HG02759 (cell line): Measurements from ENCODE around the gene PARL.

Source experiments
- ATAC-seq: cut with Tn5 transposase; IDR thresholded peaks from one replicate; pipeline ENCODE4 v1.9.1; 2021; ENCODE audit warnings: mild to moderate bottlenecking, moderate library complexity; ENCODE audit not compliant: unreplicated experiment

Gene PARL, protein sequence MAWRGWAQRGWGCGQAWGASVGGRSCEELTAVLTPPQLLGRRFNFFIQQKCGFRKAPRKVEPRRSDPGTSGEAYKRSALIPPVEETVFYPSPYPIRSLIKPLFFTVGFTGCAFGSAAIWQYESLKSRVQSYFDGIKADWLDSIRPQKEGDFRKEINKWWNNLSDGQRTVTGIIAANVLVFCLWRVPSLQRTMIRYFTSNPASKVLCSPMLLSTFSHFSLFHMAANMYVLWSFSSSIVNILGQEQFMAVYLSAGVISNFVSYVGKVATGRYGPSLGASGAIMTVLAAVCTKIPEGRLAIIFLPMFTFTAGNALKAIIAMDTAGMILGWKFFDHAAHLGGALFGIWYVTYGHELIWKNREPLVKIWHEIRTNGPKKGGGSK

DNA sequence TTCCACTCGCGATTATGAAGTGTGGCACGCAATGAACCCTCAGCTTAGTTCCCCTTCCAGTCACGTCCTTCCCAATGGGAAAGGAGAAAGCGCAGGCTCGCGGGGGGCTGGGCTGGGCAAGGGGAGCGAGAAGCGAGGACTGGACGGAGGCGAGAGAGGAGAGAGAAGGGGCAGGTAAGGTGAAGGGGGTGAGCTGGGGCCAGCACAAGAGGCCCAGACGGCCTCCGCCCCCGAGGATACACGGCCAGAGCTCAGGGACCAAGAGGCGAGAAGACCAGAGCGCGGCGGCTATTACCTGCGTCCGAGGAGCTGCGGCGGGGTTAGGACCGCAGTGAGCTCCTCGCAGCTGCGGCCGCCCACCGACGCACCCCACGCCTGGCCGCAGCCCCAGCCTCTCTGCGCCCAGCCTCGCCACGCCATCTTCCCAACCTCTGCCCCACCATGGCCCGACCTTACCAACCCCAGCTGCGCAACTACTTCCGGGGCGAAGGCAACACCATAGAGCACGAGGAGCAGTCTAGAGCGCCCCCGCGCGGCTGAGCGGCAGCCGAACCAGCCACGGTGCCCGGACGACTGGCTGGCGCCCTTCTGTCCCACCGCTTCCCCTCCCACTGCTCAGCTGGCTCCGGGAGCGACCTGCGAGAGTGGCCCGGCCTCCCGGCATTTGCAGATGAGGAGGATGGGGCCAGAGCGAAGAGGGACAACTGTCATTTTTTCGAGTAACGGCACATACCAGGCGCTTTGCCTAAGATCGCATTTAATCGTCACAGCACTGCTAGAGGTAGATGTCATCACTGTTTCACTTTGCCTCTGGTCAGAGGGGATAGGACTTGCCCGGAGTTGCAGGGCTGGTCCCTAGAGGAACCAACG, at the start of gene PARL:
Gene PARL (minus strand): TSS at position 454 of the 870 bp plus-strand sequence. CDS start 34 bp downstream, at position 420.
- peak; percentile 99 for ATAC-seq

DNA sequence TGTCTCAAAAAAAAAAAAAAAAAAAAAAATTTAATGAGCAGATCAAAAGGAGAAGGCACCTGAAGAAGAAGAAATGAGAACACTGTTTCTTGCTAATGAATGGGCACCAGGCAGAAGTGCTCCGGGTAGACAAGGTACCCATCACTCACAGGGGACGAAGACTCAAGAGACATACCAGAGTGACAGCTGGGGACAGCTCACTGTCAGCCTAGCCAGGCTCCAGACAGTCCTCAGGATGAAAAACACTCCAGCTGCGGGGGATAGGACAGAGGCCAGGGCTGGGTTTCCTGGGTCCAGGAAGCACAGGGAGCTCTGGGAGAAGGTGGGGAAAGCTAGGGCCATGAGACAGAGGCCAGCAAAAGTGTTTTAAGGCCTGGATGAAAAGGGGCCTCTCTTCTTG, 48.5 kb upstream of the PARL start:
- no peak for ATAC-seq

DNA sequence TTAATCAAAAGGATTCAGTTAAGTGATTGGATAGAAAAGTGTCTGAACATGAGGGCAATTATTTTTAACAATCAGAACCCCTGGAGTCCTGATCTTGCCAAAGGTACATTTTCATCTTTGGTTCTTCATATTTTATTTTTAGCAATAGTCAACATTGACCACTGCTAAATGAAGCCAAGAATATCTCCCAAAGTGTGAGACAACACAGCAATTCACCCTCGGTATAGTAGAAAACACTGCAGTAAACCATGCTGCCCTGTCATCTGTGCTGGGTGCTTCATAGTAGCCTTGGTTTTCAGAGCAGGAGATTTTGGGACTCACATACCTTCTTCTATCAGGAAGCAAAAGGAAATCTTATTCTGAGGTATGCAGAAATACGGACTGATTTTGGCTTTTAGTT, 47.2 kb upstream of the PARL start:
- ATAC-seq, result no peak

DNA sequence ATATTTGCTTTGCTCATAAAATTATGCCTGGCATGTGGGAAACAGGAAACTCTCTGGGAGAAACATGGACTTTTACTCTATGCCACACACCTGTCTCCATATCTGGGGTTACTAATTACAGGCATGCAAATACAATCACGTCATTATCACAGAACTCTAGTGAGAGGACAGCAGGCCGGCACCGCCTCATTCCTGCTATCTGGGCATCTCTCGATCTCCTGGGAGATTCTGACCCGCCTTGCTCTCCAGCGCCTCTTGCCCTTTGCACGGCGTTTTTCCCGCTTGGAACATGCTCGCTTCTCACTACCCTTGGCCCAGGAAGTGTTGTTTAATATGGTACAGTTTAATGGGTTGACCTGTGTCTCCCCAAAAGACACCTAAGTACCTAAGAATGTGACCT, 45.4 kb upstream of the PARL start:
- no peak for ATAC-seq

DNA sequence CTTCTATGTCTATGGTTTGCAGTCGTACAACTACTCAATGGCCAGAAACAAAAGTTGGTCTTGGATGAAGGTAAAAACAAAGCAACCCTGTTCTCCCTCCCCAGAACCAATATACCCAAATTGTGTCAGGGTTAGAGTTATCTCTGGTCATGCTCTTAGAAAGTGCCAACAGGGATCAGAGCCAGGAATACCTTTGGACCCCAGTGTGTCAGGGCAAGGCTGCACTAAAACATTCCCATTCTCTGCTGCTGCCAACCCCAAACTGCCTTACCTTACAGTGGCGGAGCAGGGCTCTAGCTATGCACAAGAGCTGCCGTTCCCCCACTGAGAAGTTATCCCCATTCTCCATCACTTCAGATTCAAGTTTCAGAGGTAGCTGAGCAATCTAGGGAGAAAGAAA, 42.4 kb upstream of the PARL start:
- no peak for ATAC-seq

DNA sequence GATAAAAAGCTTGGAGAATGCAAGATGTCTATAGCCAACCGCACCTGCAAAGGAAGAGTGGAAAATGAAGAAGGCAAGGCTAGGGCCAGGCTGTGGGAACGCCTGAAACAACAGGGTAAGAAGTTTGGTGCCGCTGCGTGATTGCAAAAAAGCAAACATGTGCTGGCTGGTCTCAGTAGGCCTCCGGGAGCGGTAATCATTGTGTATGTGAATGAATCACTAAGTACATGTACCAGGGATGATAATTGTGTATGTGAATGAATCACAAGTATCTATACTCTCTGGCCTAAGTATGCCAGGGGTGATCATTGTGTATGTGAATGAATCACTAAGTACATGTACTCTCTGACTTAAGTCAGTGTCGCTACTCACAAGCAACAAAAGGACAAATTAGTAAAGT, 40.3 kb upstream of the PARL start:
- ATAC-seq, result no peak

DNA sequence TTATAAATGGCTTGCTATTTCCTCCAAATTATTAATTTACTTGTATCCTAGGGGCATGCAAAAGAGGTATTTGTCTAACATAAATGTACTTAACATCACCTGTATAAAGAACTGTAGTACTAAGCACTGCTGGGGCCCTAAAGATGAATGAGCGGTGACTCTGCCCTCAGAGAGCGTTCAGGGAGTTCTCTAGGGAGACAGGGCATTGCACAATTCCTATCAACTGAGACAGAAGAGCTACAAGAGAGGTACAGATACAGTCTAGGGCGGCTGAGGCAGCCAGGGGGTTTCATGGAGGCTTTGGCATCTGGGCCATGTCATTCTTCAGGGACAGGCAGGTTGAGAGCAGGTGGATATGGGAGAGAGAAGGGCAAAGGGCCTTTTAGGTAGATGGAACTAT, 39.9 kb upstream of the PARL start:
- ATAC-seq, result no peak

DNA sequence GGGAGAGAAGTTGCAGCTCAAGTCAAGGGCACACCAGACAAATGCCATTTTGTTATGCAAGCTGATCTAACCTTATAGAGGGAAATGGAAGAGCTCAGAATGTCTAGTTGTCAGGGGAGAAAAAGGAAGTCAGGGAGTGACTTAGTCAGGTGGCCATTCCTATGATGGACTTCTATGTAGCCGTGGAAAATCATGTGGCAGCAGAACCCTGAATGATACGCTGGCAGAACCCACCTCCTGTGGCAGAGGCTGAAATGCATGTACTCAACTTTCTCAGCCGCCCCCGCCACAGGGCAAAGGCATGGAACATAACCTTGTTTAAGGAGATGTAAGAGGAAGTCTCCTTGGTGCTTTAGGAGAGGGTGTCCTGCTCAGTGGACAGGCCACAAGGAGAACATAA, 37.7 kb upstream of the PARL start:
- ATAC-seq, result no peak

DNA sequence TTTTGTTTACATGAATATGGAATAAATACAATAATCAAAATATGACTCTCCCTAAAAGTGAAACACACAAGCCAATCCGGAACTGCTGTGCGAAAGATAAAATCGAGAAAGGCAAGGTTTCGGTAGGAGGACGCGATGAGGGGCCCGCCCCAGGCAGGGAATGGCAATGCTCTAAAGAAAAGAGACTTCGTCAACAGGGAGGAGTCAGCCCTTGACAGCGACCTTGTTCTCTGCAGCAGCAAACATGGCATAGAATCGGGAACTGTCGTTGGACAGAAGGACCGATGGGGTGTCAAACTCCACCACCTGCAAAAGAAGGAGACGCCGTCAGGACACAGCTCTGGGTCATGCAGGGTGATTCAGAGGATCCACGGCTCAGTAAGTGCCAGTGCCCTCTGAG, 36.4 kb upstream of the PARL start:
- ATAC-seq, result no peak

DNA sequence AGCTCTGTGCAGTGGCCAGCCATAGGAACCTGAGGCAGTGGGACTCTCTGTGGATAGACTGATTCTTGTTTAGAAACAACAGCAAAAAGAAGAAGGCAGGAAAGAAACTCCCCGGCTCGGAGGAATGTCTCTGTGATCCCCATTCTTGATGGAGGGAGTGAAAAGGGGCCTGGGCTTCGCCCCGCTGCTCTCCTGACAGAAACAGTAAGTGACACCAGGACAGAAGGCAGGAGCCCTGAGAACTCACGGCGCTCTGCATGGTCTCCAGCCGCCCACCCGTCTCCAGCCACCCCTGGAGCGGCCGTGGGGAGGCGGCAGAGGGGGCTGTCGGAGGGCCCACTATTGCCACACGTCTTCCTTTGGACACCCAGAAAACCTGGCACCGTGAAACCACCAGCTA, 35.7 kb upstream of the PARL start:
- ATAC-seq, result no peak

DNA sequence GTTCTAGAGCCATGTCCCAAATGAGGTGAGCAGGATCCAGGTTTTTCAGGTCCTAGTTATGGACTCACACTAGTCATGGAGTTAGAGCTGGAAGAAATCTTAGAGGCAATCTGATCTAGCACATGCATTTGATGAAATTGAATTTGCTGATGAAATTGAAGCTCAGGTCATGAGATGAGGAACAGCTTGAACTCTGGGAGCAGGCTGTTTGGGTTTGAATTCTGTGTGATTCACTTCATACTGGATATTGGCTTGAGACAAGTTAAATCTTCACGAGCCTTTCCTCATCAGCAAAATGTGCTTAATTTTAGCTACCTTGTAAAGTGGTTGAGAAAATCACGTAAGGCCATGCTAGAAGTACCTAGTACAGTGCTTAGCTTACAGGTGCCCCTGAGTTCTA, 33.5 kb upstream of the PARL start:
- ATAC-seq, result no peak

DNA sequence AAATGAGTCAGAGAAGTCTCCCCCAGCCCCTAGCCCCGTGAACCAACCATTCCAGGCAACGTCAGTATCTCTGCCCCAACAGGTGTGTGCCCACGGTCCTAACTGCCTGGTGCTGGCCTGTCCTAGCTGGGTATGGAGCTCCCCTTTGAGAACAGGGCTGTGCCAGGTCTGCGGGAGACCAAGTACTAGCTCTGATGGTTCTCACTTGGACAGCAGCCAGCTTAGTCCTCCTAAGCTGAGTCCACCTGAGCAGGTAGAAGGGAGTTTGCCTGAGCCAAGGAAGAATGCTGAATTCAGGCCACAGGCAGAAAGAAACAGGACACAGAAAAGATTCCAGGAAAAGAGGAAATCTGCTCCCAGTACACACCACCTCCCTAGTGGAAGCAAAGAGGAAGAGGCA, 33.1 kb upstream of the PARL start:
- ATAC-seq, result no peak

DNA sequence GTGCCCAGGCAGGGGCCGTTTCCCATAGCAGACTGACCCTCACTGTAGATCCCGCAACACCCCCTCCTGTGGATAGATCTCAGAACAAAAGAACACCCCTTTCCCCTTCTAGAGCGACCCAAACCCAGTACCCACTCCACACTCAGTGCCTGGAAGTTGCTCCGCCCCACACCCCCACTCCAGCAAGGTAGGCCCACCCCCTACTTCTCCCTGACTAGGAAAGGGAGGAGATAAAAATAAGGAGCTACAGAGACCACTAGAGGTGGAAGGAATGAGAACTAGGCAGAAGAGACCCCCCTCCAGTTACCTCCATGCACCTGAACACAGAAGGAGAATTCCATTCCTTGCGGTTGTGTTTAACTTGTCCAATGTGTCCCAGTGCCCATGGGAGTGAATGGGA, 30.2 kb upstream of the PARL start:
- ATAC-seq, result no peak

DNA sequence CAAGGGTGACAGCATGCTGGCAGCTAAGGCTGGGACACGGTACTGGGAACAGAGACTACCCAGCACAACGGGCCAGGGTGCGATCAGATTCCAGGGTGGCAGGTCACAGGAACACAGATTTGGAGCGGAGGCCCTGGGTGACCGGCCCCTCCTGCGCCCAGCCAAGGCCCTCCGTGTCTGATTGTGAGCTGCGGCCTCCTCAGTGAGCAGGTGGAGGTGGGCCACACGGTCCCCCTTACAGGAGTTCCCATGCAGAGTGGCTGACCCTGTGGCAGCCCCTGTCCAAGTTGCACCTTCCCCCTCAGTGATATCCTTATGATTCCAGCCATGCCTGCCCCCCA, 28.9 kb upstream of the PARL start:
- no peak for ATAC-seq

DNA sequence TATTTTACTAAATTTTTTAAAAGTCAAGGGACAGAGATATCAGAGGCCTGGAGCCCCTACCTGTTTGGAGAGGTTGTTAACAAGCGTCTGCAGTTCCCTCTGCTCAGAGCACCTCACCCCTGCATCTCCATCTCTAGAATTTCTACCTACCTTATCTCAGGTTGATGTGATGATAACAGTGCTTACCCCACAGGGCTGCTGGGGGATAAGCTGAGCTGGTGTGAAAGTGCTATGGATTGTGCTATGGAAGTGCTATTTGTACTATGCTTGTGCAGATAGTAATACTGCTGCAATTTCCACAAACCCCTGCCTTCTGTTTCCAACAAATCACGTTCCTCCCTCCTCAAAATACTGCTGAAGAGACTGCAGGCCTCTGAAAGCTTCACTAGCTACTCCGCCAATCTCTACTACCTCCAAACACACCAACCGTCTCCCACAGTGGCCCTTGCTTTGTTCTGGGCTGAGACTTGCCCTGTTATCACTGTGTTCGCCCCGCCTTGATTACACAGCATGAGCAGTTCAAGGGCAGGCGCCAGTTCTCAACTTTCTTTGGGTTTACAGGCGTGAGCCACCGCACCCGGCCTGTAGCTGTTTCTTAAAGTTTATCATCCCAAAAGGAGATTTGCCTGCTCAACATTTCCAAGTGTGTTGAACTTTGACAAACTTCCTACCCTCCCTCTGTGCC, 28.4 kb upstream of the PARL start:
- no peak for ATAC-seq

DNA sequence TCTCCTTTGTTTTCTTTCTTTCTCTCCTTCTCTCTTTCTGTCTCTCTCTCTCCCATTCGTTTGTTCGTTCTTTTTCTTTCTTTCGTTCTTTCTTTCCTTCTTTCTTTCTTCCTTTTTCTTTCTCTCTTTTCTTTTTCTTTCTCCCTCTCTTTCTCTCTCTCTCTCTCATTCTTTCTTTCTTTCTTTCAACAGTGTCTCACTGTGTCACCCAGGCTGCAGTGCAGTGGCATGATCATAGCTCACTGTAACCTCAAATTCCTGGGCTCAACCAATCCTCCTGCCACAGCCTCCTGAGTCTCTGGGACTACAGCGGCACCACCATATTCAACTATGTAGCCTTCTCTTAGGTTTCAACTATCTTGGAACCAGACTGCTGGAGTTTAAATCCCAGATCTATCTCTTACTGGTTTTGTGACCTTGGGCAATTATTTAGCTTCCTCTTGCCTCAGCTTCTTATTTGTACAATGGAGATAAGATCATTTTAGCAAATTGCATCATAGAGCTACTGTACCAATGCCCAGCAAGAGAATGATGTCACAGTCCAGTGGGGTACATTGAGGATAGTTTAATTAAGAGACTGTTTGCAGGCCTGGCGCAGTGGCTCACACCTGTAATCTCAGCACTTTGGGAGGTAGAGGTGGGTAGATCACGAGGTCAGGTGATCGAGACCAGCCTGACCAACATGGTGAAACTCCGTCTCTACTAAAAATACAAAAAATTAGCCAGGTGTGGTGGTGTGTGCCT, 27.3 kb upstream of the PARL start:
- no peak for ATAC-seq

DNA sequence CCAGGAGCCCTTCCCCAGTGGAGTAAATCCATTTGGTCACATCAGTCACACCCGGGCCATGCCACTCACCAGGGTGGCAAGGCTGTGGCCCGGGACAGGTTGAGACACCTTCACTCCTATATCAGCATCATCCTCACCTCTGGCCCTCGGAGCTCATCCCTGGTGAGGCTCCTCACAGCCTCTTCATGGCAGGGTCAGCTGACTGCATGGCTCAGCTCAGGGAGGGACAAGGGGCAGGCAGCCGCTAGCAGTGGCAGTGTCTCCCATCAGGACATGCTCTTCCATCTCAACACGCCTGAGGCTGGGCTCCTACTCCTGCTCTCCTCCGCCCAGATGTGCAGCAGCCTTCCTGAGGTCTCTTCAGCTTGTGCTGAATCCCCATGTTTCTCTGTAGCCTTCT, 26.4 kb upstream of the PARL start:
- ATAC-seq, result no peak

DNA sequence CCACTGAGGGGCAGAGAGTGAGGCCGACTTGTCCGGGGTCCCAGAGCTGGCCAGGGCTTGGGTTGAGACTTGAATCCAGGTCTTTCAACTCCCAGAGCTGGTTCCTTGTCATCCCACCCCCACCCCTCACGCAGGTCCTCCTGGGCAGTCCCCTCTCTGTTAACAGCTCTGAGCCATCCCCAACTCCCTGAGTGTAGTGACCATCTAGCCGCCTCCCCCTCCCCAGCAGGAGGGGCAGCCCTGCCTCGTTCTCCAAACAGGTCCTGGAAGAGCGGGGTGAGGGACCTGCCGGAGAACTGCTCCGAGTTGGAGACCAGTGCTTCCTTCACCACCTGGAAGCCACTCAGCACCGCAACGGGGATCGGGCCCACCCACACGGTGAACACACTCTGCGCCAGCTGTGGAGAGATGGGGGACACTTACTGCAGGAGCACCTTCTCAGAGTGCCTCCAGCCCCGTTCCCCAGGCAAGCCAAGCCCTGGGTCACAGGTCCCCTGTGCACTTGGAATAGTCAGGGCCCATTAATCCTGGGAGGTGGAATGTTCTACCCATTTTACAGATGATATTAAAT, 24.4 kb upstream of the PARL start:
- ATAC-seq, result no peak

DNA sequence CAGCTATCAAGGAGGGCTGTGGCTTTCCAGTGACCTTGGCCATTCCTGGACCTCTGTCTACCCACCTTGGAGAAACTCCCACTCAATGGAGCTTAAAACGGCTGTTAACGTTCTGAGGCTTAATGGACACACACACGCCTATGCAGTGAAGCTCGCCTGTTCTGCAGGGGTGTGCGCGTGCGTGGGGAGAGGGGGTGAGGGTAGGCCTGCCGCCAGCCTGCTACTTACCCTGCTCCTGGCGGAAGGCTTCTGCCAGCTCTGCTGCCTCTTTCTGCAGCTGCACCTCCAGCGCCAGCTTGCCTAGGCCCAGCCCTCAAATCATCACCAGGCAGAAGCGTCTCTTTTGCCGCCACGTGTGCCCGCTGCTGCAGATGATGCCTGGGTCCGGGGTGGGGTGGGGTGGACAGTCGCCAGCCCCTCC, 23.2 kb upstream of the PARL start:
- no peak for ATAC-seq

DNA sequence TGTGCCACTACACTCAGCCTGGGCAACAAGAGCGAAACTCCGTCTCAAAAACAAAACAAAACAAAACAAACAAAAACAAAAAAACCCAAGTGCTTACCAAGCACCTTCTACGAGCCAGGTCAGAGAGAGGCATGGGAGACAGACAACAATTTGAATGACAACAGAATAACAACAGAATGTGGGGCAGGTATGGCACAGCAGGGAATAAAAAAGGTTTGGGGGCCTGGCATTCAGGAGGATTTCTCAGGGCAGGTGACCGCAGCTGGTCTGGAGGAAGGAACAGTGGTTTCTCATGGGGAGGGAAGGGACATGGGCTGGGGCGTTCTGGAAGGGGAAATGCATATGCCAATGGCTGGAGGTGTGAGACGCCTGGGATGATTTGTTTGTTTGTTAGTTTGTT, 22.5 kb upstream of the PARL start:
- no peak for ATAC-seq
